BE2C (cell line): Measurements from ENCODE around the gene NEUROG1.

Experiments
- DNase-seq: peaks from one replicate; pipeline ENCODE4 v3.0.0-alpha.2; 2020
- H3K27me3 ChIP-seq: fragments of 250-450 bp; sonication (Bioruptor Pico); 2 replicates; pipeline ENCODE4 v1.5.1; 2020; ENCODE audit warnings: mild to moderate bottlenecking
- H3K36me3 ChIP-seq: fragments of 250-450 bp; sonication (Bioruptor Pico); 2 replicates; pipeline ENCODE4 v1.5.1; 2020; ENCODE audit warnings: mild to moderate bottlenecking
- H3K4me1 ChIP-seq: fragments of 250-450 bp; sonication (Bioruptor Pico); 2 replicates; pipeline ENCODE4 v1.5.1; 2020
- H3K4me3 ChIP-seq: 2 replicates; pipeline ENCODE4 v1.5.1; 2011; ENCODE audit warnings: low read depth, low read length
- H3K9me3 ChIP-seq: fragments of 250-450 bp; sonication (Bioruptor Pico); 2 replicates; pipeline ENCODE4 v1.5.1; 2020
- CTCF ChIP-seq: IDR thresholded peaks from 2 replicates; pipeline ENCODE4 v1.5.1; 2012; ENCODE audit warnings: mild to moderate bottlenecking, low read depth, low read length

The NEUROG1 gene

DNA sequence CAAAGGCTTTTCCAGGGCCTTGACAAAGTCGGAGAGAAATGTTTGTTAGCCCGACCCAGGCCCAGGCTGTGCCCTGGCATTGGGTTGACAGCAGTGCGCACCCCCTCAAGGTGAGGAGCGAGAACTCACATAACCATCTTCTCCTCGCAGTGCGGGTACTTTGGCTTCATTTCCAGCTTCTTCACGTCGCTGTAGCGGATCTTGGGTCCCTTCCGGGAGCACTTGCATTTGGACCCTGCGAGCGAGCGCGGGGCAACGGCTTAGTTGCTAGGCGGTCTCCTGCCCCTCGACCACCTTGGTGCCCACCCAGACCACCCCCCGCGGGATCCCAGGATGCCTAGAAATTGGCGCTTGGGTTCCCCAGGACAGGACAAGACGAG, 42.5 kb upstream of the NEUROG1 start:
- TF ChIP-seq CTCF = no peak
- Histone ChIP-seq H3K9me3 (no peaks in the 10 kb centered on the region), H3K4me3 (no peak overlapping the region), H3K27me3 (peaks cover 32% of the 10 kb centered on the region), H3K4me1 (no peaks in the 10 kb centered on the region), H3K36me3 (no peaks in the 10 kb centered on the region)
- no peak for DNase-seq

DNA sequence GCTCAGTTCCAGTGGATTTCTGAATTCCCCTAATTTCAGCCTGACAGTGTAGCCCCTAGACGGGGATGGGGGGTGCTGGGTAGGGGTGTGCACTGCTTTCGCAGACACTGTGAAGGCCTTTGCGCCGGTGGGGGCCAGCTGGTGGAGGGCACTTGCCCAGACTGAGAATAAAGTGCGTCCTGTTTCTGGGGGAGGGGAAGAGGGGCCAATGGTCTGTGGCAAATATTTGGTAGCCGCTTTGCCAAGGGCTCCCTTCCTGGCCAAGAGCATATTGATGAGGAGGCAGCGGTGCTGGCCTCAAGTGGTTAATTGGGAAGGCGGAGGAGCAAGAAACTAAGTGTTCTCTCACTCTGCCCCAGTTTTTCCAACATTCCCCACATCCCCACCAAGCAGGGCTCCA, 41.7 kb upstream of the NEUROG1 start:
- Histone ChIP-seq H3K4me1 (no peaks in the 10 kb centered on the region), H3K27me3 (peaks cover 32% of the 10 kb centered on the region), H3K4me3 (no peak overlapping the region), H3K36me3 (no peaks in the 10 kb centered on the region), H3K9me3 (no peaks in the 10 kb centered on the region)
- TF ChIP-seq CTCF = no peak
- no peak for DNase-seq

GRCh38 chr5:135576075-135576599, 40.4 kb upstream of the NEUROG1 start:
- H3K9me3 ChIP-seq = no peaks in the 10 kb centered on the region
- TF ChIP-seq CTCF = no peak
- no peaks in the 10 kb centered on the region for H3K36me3 ChIP-seq
- no peak overlapping the region for H3K4me3 ChIP-seq
- peaks cover 30% of the 10 kb centered on the region for H3K27me3 ChIP-seq
- no peak for DNase-seq
- no peaks in the 10 kb centered on the region for H3K4me1 ChIP-seq

GRCh38 chr5:135574493-135574892, 38.7 kb upstream of the NEUROG1 start:
- Histone ChIP-seq H3K9me3 (no peaks in the 10 kb centered on the region), H3K27me3 (peaks cover 27% of the 10 kb centered on the region), H3K4me3 (no peak overlapping the region), H3K36me3 (no peaks in the 10 kb centered on the region), H3K4me1 (no peaks in the 10 kb centered on the region)
- no peak for TF ChIP-seq CTCF
- DNase-seq = no peak

- no peaks in the 10 kb centered on the region for H3K4me1 ChIP-seq
- TF ChIP-seq CTCF = no peak
- no peak overlapping the region for H3K4me3 ChIP-seq
- H3K36me3 ChIP-seq = no peaks in the 10 kb centered on the region
- H3K9me3 ChIP-seq = no peaks in the 10 kb centered on the region
- peaks cover 4% of the 10 kb centered on the region; the same call in 1 of the 2 replicates for H3K27me3 ChIP-seq
- DNase-seq = no peak
Observed at GRCh38 chr5:135571902-135572301, 36.1 kb upstream of the NEUROG1 start.

GRCh38 chr5:135571066-135571609, 35.4 kb upstream of the NEUROG1 start:
- Histone ChIP-seq H3K27me3 (peaks cover 1% of the 10 kb centered on the region; the same call in 1 of the 2 replicates), H3K36me3 (no peaks in the 10 kb centered on the region), H3K4me1 (no peaks in the 10 kb centered on the region), H3K9me3 (no peaks in the 10 kb centered on the region), H3K4me3 (no peak overlapping the region)
- TF ChIP-seq CTCF = no peak
- DNase-seq = no peak
